PC-9 (cell line): ENCODE data around the gene PEMT. TPM values are rescaled to one million over a fixed set of nuclear protein-coding genes. Genes with fewer than 3 reads are reported as not detected.

Experiments used
- BruUV-seq: library from RNA; stranded (reverse); fragments of 400-500 nt; replicated peaks from 2 replicates; lab custom pipeline; 2021; lab: Mats Ljungman, UMichigan
- CTCF ChIA-PET: fragments of 300-600 bp; sonication (Branson Sonifier 250); formaldehyde crosslinking; loops from one replicate; lab custom pipeline; 2022; ENCODE audit warnings: antibody characterized with exemption; lab: Charles Lee
- POLR2A ChIA-PET: fragments of 300-600 bp; sonication (Branson Sonifier 250); formaldehyde crosslinking; loops from one replicate; lab custom pipeline; 2022; ENCODE audit warnings: antibody characterized with exemption; ENCODE audit not compliant: unreplicated experiment; lab: Charles Lee
- DNase-seq, 2 experiments: peaks; one replicate each; pipeline versions ENCODE4 v3.0.0 to v3.0.0-alpha.2; 2015 to 2022; ENCODE audit warnings: mixed read lengths in 1 of 2
- H2AFZ ChIP-seq: fragments of 200-600 bp; sonication (generic); 2 replicates; pipeline ENCODE4 v1.8.1; 2017; ENCODE audit warnings: antibody characterized with exemption
- H3F3A ChIP-seq: fragments of 200-600 bp; sonication (generic); 2 replicates; pipeline ENCODE4 v1.8.1; 2017; ENCODE audit warnings: antibody characterized with exemption, mild to moderate bottlenecking, low read depth; ENCODE audit not compliant: insufficient read depth
- H3K27ac ChIP-seq: fragments of 200-600 bp; sonication (generic); 2 replicates; pipeline ENCODE4 v1.6.1; 2016; ENCODE audit warnings: mixed run types
- H3K27me3 ChIP-seq: fragments of 200-600 bp; sonication (generic); 2 replicates; pipeline ENCODE4 v1.6.1; 2016; ENCODE audit warnings: low read depth, mixed run types; ENCODE audit not compliant: insufficient read depth
- H3K36me3 ChIP-seq: fragments of 200-600 bp; sonication (generic); 2 replicates; pipeline ENCODE4 v1.6.1; 2016; ENCODE audit warnings: low read depth, mixed run types
- H3K4me1 ChIP-seq: fragments of 200-600 bp; sonication (generic); replicated peaks from 2 replicates; pipeline ENCODE4 v1.6.1; 2016; ENCODE audit warnings: mixed run types; ENCODE audit not compliant: insufficient read depth
- H3K4me2 ChIP-seq: fragments of 200-600 bp; sonication (generic); 2 replicates; pipeline ENCODE4 v1.6.1; 2017; ENCODE audit warnings: mixed run types
- H3K4me3 ChIP-seq: fragments of 200-600 bp; sonication (generic); 2 replicates; pipeline ENCODE4 v1.6.1; 2016; ENCODE audit warnings: mixed run types
- H3K79me2 ChIP-seq: fragments of 200-600 bp; sonication (generic); 2 replicates; pipeline ENCODE4 v1.6.1; 2017; ENCODE audit warnings: low read depth, mixed run types
- H3K9me2 ChIP-seq: fragments of 200-600 bp; sonication (generic); 2 replicates; pipeline ENCODE4 v1.8.1; 2017; ENCODE audit warnings: mild to moderate bottlenecking; ENCODE audit not compliant: insufficient read depth
- H3K9me3 ChIP-seq: fragments of 200-600 bp; sonication (generic); 2 replicates; pipeline ENCODE4 v1.8.1; 2016; ENCODE audit warnings: low read depth; ENCODE audit not compliant: insufficient read depth
- H4K20me1 ChIP-seq: fragments of 200-600 bp; sonication (generic); 2 replicates; pipeline ENCODE4 v1.8.1; 2017; ENCODE audit not compliant: insufficient read depth
- CTCF ChIP-seq: fragments of 200-600 bp; sonication (generic); conservative IDR thresholded peaks from 2 replicates; pipeline ENCODE4 v1.6.1; 2017; ENCODE audit warnings: mixed run types, antibody characterized with exemption, mild to moderate bottlenecking, moderate library complexity
- EZH2 ChIP-seq: fragments of 200-600 bp; sonication (generic); IDR thresholded peaks from 2 replicates; pipeline ENCODE4 v1.8.0; 2017; ENCODE audit warnings: antibody characterized with exemption, low read depth
- intact Hi-C: fragments of 100-400 bp; cut with micrococcal nuclease; formaldehyde crosslinking; loops from one replicate; pipeline ENCODE4 v1.10.0; 2022; ENCODE audit not compliant: unreplicated experiment
- total RNA-seq: library from RNA; stranded (reverse); gene quantifications from 2 replicates; pipeline ENCODE4 v1.2.3, GENCODE V29; 2021

The PEMT gene
- total RNA-seq, 1 experiment from 2014 or later, result 61.2 TPM

DNA sequence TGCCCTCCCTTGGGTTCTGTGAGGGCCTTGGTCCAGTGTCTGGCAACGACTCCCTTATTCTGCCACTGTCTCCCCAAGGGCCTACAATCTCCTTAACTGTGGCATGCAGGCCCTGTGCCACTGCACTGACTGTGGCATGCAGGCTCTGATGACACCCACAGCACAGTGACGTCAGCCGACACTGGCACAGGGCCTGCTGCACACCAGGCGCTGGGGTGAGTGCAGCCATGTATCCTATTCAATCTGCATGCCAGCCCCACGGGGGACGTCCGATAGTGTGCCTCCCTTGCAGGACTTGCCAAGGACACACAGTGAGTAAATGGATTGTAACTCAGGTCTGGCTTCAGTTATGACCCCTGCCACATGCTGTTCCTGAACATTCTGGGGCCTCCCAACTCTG, 55.6 kb downstream of the PEMT start:
- H3K4me3 ChIP-seq, result no peak overlapping the region
- no TSS peak for BruUV-seq
- ChIA-PET POLR2A (interaction anchor here (0.6 kb wide), 1 partner anchor 35 kb away, joined by 3 read pairs; no protein-coding TSS in a partner anchor), CTCF (no interaction called here)
- H3K27me3 ChIP-seq, result no peaks in the 10 kb centered on the region
- no peaks in the 10 kb centered on the region for H3K9me2 ChIP-seq
- H3K9me3 ChIP-seq, result no peaks in the 10 kb centered on the region
- no peak for DNase-seq
- no peak overlapping the region for H3K4me2 ChIP-seq
- H2AFZ ChIP-seq, result no peak overlapping the region
- intact Hi-C loops, result no loop called here
- peaks cover 35% of the 10 kb centered on the region; the same call in 1 of the 2 replicates for H4K20me1 ChIP-seq
- no peaks in the 10 kb centered on the region for H3K36me3 ChIP-seq
- H3K27ac ChIP-seq, result no peak overlapping the region
- peaks cover 21% of the 10 kb centered on the region for H3K4me1 ChIP-seq
- no peaks in the 10 kb centered on the region for H3K79me2 ChIP-seq
- no peak for TF ChIP-seq CTCF
- TF ChIP-seq EZH2, result no peak
- H3F3A ChIP-seq, result peaks cover 20% of the 10 kb centered on the region

GRCh38 chr17:17533901-17534441, 57.5 kb downstream of the PEMT start:
- DNase-seq, result peak in 1 of 2 experiments; percentile 73

DNA sequence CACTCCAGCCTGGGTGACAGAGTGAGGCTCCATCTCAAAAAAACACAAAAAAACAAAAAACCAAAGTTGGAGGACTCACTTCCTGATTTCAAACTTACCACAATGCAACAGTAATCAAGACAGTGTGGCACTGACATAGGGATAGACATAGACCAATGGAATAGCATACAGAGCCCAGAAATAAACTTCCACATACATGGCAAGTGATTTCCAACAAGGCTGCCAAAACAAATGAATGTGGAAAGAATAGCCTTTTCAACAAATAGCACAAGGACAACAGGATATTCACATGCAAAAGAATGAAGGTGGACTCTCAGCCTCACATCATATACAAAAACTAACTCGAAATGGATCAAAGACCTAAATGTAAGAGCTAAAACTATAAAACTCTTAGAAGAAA, 58.5 kb downstream of the PEMT start:
- Histone ChIP-seq H3K4me1 (peaks cover 7% of the 10 kb centered on the region), H3K79me2 (no peaks in the 10 kb centered on the region), H3K9me3 (no peaks in the 10 kb centered on the region), H3K27me3 (no peaks in the 10 kb centered on the region), H3K27ac (no peak overlapping the region), H3F3A (peaks cover 7% of the 10 kb centered on the region; the same call in 1 of the 2 replicates), H3K4me2 (no peak overlapping the region), H3K9me2 (no peaks in the 10 kb centered on the region), H3K36me3 (no peaks in the 10 kb centered on the region), H3K4me3 (no peak overlapping the region), H4K20me1 (peaks cover 38% of the 10 kb centered on the region), H2AFZ (no peak overlapping the region)
- CTCF ChIA-PET, result no interaction called here
- POLR2A ChIA-PET, result no interaction called here
- no TSS peak for BruUV-seq
- TF ChIP-seq CTCF (no peak), EZH2 (no peak)
- DNase-seq, result no peak
- intact Hi-C loops, result no loop called here

More at GRCh38 chr17:17533901-17534441, 57.5 kb downstream of the PEMT start:
- ChIA-PET POLR2A (no interaction called here), CTCF (no interaction called here)
- H4K20me1 ChIP-seq, result peaks cover 29% of the 10 kb centered on the region
- no peaks in the 10 kb centered on the region for H3K9me2 ChIP-seq
- H3K4me3 ChIP-seq, result no peak overlapping the region
- no TSS peak for BruUV-seq
- no peak overlapping the region for H2AFZ ChIP-seq
- peaks cover 16% of the 10 kb centered on the region for H3K4me1 ChIP-seq
- no peaks in the 10 kb centered on the region for H3K9me3 ChIP-seq
- H3K36me3 ChIP-seq, result no peaks in the 10 kb centered on the region
- peaks cover 17% of the 10 kb centered on the region for H3F3A ChIP-seq
- intact Hi-C loops, result no loop called here
- no peaks in the 10 kb centered on the region for H3K27me3 ChIP-seq
- TF ChIP-seq EZH2 (no peak), CTCF (no peak)
- no peaks in the 10 kb centered on the region for H3K79me2 ChIP-seq
- no peak overlapping the region for H3K27ac ChIP-seq
- H3K4me2 ChIP-seq, result no peak overlapping the region
